HEK293 (cell line): ENCODE measurements around the gene KIZ.
A peak's percentile ranks its signal among the peaks of the same experiment; 100 is the strongest.

Experiments
- BCL11B ChIP-seq: fragments of 450-650 bp; formaldehyde crosslinking; IDR thresholded peaks from 2 replicates; pipeline ENCODE4 v1.5.1; 2016; ENCODE audit warnings: low read depth, missing biosample characterization, missing genetic modification characterization
- EGR2 ChIP-seq: fragments of 450-650 bp; formaldehyde crosslinking; IDR thresholded peaks from 2 replicates; pipeline ENCODE4 v1.5.1; 2016; ENCODE audit warnings: low read depth, missing biosample characterization, missing genetic modification characterization
- IKZF3 ChIP-seq: fragments of 450-650 bp; IDR thresholded peaks from 2 replicates; pipeline ENCODE4 v1.5.0; 2018; ENCODE audit warnings: missing biosample characterization, mild to moderate bottlenecking, missing genetic modification characterization, moderate library complexity
- KLF1 ChIP-seq: fragments of 450-650 bp; formaldehyde crosslinking; IDR thresholded peaks from 2 replicates; pipeline ENCODE4 v1.5.1; 2016; ENCODE audit warnings: missing biosample characterization, missing genetic modification characterization
- MZF1 ChIP-seq: fragments of 450-650 bp; formaldehyde crosslinking; IDR thresholded peaks from 2 replicates; pipeline ENCODE4 v1.5.1; 2017; ENCODE audit warnings: missing biosample characterization, missing genetic modification characterization, borderline replicate concordance
- ZFP41 ChIP-seq: fragments of 450-650 bp; formaldehyde crosslinking; IDR thresholded peaks from 2 replicates; pipeline ENCODE4 v1.5.1; 2016; ENCODE audit warnings: missing biosample characterization, missing genetic modification characterization, borderline replicate concordance
- ZIC2 ChIP-seq: fragments of 450-650 bp; formaldehyde crosslinking; IDR thresholded peaks from 2 replicates; pipeline ENCODE4 v1.5.1; 2016; ENCODE audit warnings: missing biosample characterization, missing genetic modification characterization
- ZNF335 ChIP-seq: fragments of 450-650 bp; formaldehyde crosslinking; conservative IDR thresholded peaks from 2 replicates; pipeline ENCODE4 v1.5.1; 2016; ENCODE audit warnings: missing biosample characterization, missing genetic modification characterization
- ZNF423 ChIP-seq: fragments of 450-650 bp; formaldehyde crosslinking; IDR thresholded peaks from 2 replicates; pipeline ENCODE4 v1.5.1; 2016; ENCODE audit warnings: missing biosample characterization, missing genetic modification characterization
- ZNF629 ChIP-seq: fragments of 450-650 bp; formaldehyde crosslinking; IDR thresholded peaks from 2 replicates; pipeline ENCODE4 v1.5.1; 2017; ENCODE audit warnings: missing biosample characterization, missing genetic modification characterization
- ZNF76 ChIP-seq: fragments of 450-650 bp; formaldehyde crosslinking; IDR thresholded peaks from 2 replicates; pipeline ENCODE4; 2016; ENCODE audit warnings: low read depth, missing biosample characterization, missing genetic modification characterization, borderline replicate concordance
- ZNF777 ChIP-seq: fragments of 450-650 bp; formaldehyde crosslinking; IDR thresholded peaks from 2 replicates; pipeline ENCODE4 v1.5.1; 2017; ENCODE audit warnings: missing biosample characterization, missing genetic modification characterization, borderline replicate concordance
- ZSCAN23 ChIP-seq: fragments of 450-650 bp; formaldehyde crosslinking; IDR thresholded peaks from 2 replicates; pipeline ENCODE4 v1.5.1; 2016; ENCODE audit warnings: missing biosample characterization, missing genetic modification characterization
- TF ChIP-seq, protein P1 (sequence below): fragments of 450-650 bp; formaldehyde crosslinking; IDR thresholded peaks from 2 replicates; pipeline ENCODE4 v1.5.1; 2017; ENCODE audit warnings: missing biosample characterization, missing genetic modification characterization
- TF ChIP-seq, protein P2 (sequence below): fragments of 450-650 bp; formaldehyde crosslinking; IDR thresholded peaks from 2 replicates; pipeline ENCODE4 v1.5.1; 2017; ENCODE audit warnings: missing biosample characterization, missing genetic modification characterization
- TF ChIP-seq, protein P3 (sequence below): fragments of 450-650 bp; formaldehyde crosslinking; IDR thresholded peaks from 2 replicates; pipeline ENCODE4 v1.5.1; 2016; ENCODE audit warnings: missing biosample characterization, missing genetic modification characterization, borderline replicate concordance
- TF ChIP-seq, protein P4 (sequence below): fragments of 450-650 bp; formaldehyde crosslinking; IDR thresholded peaks from 2 replicates; pipeline ENCODE4 v1.5.1; 2016; ENCODE audit warnings: missing biosample characterization, missing genetic modification characterization
- TF ChIP-seq, protein P5 (sequence below): fragments of 450-650 bp; formaldehyde crosslinking; IDR thresholded peaks from 2 replicates; pipeline ENCODE4 v1.5.1; 2016; ENCODE audit warnings: missing biosample characterization, missing genetic modification characterization
- TF ChIP-seq, protein P6 (sequence below): fragments of 450-650 bp; formaldehyde crosslinking; IDR thresholded peaks from 2 replicates; pipeline ENCODE4 v1.5.1; 2016; ENCODE audit warnings: missing biosample characterization, missing genetic modification characterization
- TF ChIP-seq, protein P7 (sequence below): fragments of 450-650 bp; formaldehyde crosslinking; IDR thresholded peaks from 2 replicates; pipeline ENCODE4 v1.5.1; 2017; ENCODE audit warnings: missing biosample characterization, missing genetic modification characterization
- TF ChIP-seq, protein P8 (sequence below): IDR thresholded peaks from 2 replicates; pipeline ENCODE4 v1.6.1; 2011; ENCODE audit warnings: mild to moderate bottlenecking, low read depth, low read length, borderline replicate concordance

KIZ gene

DNA sequence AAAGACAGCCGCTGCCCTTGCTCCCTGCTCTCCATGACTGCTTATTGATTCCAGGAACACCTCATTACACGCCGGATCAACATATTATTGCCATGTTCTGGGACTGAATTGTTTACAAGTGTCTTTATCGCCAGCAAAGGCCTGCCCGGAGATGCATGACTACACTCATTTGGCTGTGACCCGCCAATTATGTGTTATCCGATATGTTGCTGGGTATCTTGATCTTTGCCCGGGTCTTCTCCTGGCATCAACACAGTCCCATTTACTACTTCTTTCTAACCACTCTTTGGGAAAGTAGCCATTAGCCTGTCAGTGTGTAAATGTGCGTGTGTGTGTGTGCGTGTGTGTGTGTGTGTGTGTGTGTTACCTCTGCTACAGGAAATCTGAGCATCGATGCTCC is 35.2 kb upstream of the KIZ start (continued):
- TF ChIP-seq, protein P1, sequence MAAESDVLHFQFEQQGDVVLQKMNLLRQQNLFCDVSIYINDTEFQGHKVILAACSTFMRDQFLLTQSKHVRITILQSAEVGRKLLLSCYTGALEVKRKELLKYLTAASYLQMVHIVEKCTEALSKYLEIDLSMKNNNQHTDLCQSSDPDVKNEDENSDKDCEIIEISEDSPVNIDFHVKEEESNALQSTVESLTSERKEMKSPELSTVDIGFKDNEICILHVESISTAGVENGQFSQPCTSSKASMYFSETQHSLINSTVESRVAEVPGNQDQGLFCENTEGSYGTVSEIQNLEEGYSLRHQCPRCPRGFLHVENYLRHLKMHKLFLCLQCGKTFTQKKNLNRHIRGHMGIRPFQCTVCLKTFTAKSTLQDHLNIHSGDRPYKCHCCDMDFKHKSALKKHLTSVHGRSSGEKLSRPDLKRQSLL (tag by site-specific recombination): no peak
- TF ChIP-seq BCL11B (tag by site-specific recombination) (no peak), IKZF3 (no peak), ZNF423 (tag by site-specific recombination) (no peak), ZNF76 (tag by site-specific recombination) (no peak), ZNF777 (no peak), ZIC2 (tag by site-specific recombination) (no peak), KLF1 (tag by site-specific recombination) (no peak), ZSCAN23 (tag by site-specific recombination) (no peak), ZNF335 (tag by site-specific recombination) (peak; percentile 76), ZFP41 (tag by site-specific recombination) (no peak), MZF1 (tag by site-specific recombination) (no peak), ZNF629 (peak; percentile 45; the same call in 1 of the 2 replicates), EGR2 (tag by site-specific recombination) (no peak)
- TF ChIP-seq, protein P2, sequence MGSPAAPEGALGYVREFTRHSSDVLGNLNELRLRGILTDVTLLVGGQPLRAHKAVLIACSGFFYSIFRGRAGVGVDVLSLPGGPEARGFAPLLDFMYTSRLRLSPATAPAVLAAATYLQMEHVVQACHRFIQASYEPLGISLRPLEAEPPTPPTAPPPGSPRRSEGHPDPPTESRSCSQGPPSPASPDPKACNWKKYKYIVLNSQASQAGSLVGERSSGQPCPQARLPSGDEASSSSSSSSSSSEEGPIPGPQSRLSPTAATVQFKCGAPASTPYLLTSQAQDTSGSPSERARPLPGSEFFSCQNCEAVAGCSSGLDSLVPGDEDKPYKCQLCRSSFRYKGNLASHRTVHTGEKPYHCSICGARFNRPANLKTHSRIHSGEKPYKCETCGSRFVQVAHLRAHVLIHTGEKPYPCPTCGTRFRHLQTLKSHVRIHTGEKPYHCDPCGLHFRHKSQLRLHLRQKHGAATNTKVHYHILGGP (tag by site-specific recombination): no peak
- TF ChIP-seq, protein P3, sequence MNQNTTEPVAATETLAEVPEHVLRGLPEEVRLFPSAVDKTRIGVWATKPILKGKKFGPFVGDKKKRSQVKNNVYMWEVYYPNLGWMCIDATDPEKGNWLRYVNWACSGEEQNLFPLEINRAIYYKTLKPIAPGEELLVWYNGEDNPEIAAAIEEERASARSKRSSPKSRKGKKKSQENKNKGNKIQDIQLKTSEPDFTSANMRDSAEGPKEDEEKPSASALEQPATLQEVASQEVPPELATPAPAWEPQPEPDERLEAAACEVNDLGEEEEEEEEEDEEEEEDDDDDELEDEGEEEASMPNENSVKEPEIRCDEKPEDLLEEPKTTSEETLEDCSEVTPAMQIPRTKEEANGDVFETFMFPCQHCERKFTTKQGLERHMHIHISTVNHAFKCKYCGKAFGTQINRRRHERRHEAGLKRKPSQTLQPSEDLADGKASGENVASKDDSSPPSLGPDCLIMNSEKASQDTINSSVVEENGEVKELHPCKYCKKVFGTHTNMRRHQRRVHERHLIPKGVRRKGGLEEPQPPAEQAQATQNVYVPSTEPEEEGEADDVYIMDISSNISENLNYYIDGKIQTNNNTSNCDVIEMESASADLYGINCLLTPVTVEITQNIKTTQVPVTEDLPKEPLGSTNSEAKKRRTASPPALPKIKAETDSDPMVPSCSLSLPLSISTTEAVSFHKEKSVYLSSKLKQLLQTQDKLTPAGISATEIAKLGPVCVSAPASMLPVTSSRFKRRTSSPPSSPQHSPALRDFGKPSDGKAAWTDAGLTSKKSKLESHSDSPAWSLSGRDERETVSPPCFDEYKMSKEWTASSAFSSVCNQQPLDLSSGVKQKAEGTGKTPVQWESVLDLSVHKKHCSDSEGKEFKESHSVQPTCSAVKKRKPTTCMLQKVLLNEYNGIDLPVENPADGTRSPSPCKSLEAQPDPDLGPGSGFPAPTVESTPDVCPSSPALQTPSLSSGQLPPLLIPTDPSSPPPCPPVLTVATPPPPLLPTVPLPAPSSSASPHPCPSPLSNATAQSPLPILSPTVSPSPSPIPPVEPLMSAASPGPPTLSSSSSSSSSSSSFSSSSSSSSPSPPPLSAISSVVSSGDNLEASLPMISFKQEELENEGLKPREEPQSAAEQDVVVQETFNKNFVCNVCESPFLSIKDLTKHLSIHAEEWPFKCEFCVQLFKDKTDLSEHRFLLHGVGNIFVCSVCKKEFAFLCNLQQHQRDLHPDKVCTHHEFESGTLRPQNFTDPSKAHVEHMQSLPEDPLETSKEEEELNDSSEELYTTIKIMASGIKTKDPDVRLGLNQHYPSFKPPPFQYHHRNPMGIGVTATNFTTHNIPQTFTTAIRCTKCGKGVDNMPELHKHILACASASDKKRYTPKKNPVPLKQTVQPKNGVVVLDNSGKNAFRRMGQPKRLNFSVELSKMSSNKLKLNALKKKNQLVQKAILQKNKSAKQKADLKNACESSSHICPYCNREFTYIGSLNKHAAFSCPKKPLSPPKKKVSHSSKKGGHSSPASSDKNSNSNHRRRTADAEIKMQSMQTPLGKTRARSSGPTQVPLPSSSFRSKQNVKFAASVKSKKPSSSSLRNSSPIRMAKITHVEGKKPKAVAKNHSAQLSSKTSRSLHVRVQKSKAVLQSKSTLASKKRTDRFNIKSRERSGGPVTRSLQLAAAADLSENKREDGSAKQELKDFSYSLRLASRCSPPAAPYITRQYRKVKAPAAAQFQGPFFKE: no peak
- TF ChIP-seq, protein P4, sequence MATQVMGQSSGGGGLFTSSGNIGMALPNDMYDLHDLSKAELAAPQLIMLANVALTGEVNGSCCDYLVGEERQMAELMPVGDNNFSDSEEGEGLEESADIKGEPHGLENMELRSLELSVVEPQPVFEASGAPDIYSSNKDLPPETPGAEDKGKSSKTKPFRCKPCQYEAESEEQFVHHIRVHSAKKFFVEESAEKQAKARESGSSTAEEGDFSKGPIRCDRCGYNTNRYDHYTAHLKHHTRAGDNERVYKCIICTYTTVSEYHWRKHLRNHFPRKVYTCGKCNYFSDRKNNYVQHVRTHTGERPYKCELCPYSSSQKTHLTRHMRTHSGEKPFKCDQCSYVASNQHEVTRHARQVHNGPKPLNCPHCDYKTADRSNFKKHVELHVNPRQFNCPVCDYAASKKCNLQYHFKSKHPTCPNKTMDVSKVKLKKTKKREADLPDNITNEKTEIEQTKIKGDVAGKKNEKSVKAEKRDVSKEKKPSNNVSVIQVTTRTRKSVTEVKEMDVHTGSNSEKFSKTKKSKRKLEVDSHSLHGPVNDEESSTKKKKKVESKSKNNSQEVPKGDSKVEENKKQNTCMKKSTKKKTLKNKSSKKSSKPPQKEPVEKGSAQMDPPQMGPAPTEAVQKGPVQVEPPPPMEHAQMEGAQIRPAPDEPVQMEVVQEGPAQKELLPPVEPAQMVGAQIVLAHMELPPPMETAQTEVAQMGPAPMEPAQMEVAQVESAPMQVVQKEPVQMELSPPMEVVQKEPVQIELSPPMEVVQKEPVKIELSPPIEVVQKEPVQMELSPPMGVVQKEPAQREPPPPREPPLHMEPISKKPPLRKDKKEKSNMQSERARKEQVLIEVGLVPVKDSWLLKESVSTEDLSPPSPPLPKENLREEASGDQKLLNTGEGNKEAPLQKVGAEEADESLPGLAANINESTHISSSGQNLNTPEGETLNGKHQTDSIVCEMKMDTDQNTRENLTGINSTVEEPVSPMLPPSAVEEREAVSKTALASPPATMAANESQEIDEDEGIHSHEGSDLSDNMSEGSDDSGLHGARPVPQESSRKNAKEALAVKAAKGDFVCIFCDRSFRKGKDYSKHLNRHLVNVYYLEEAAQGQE (tag by site-specific recombination): no peak
- TF ChIP-seq, protein P5, sequence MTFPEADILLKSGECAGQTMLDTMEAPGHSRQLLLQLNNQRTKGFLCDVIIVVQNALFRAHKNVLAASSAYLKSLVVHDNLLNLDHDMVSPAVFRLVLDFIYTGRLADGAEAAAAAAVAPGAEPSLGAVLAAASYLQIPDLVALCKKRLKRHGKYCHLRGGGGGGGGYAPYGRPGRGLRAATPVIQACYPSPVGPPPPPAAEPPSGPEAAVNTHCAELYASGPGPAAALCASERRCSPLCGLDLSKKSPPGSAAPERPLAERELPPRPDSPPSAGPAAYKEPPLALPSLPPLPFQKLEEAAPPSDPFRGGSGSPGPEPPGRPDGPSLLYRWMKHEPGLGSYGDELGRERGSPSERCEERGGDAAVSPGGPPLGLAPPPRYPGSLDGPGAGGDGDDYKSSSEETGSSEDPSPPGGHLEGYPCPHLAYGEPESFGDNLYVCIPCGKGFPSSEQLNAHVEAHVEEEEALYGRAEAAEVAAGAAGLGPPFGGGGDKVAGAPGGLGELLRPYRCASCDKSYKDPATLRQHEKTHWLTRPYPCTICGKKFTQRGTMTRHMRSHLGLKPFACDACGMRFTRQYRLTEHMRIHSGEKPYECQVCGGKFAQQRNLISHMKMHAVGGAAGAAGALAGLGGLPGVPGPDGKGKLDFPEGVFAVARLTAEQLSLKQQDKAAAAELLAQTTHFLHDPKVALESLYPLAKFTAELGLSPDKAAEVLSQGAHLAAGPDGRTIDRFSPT (tag by site-specific recombination): peak; percentile 28; the same call in 1 of the 2 replicates
- TF ChIP-seq, protein P6, sequence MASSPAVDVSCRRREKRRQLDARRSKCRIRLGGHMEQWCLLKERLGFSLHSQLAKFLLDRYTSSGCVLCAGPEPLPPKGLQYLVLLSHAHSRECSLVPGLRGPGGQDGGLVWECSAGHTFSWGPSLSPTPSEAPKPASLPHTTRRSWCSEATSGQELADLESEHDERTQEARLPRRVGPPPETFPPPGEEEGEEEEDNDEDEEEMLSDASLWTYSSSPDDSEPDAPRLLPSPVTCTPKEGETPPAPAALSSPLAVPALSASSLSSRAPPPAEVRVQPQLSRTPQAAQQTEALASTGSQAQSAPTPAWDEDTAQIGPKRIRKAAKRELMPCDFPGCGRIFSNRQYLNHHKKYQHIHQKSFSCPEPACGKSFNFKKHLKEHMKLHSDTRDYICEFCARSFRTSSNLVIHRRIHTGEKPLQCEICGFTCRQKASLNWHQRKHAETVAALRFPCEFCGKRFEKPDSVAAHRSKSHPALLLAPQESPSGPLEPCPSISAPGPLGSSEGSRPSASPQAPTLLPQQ (tag by site-specific recombination): no peak; the same call in 1 of the 2 replicates
- TF ChIP-seq, protein P7, sequence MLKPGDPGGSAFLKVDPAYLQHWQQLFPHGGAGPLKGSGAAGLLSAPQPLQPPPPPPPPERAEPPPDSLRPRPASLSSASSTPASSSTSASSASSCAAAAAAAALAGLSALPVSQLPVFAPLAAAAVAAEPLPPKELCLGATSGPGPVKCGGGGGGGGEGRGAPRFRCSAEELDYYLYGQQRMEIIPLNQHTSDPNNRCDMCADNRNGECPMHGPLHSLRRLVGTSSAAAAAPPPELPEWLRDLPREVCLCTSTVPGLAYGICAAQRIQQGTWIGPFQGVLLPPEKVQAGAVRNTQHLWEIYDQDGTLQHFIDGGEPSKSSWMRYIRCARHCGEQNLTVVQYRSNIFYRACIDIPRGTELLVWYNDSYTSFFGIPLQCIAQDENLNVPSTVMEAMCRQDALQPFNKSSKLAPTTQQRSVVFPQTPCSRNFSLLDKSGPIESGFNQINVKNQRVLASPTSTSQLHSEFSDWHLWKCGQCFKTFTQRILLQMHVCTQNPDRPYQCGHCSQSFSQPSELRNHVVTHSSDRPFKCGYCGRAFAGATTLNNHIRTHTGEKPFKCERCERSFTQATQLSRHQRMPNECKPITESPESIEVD (tag by site-specific recombination): no peak
- TF ChIP-seq, protein P8, sequence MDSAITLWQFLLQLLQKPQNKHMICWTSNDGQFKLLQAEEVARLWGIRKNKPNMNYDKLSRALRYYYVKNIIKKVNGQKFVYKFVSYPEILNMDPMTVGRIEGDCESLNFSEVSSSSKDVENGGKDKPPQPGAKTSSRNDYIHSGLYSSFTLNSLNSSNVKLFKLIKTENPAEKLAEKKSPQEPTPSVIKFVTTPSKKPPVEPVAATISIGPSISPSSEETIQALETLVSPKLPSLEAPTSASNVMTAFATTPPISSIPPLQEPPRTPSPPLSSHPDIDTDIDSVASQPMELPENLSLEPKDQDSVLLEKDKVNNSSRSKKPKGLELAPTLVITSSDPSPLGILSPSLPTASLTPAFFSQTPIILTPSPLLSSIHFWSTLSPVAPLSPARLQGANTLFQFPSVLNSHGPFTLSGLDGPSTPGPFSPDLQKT: no peak
